SJCRH30 (cell line): ENCODE measurements around the gene GLB1L2. TPM values are rescaled to one million over a fixed set of nuclear protein-coding genes. Genes with fewer than 3 reads are reported as not detected.
"Not testable (repeated sequence)": the region's sequence is repeated elsewhere in the genome, so short reads cannot be mapped to it uniquely, and the experiment has no call there.

ENCODE experiments used
- DNase-seq, 2 experiments: peaks; one replicate each; pipeline ENCODE4 v3.0.0-alpha.2; 2015 to 2020
- H3K27ac ChIP-seq: fragments of 250-450 bp; sonication (Bioruptor Pico); 2 replicates; pipeline ENCODE4 v1.5.1; 2020; ENCODE audit warnings: mild to moderate bottlenecking, moderate library complexity
- H3K27me3 ChIP-seq: fragments of 250-450 bp; sonication (Bioruptor Pico); 2 replicates; pipeline ENCODE4 v1.5.1; 2020; ENCODE audit warnings: mild to moderate bottlenecking, moderate library complexity
- H3K36me3 ChIP-seq: fragments of 250-450 bp; sonication (Bioruptor Pico); 2 replicates; pipeline ENCODE4 v1.5.1; 2020; ENCODE audit warnings: mild to moderate bottlenecking, moderate library complexity
- H3K4me1 ChIP-seq: fragments of 250-450 bp; sonication (Bioruptor Pico); 2 replicates; pipeline ENCODE4 v1.5.1; 2020; ENCODE audit warnings: mild to moderate bottlenecking, moderate library complexity
- H3K4me3 ChIP-seq: fragments of 250-450 bp; sonication (Bioruptor Pico); 2 replicates; pipeline ENCODE4 v1.5.1; 2020; ENCODE audit warnings: mild to moderate bottlenecking, moderate library complexity
- H3K9me3 ChIP-seq: fragments of 250-450 bp; sonication (Bioruptor Pico); replicated peaks from 2 replicates; pipeline ENCODE4 v1.5.1; 2020; ENCODE audit warnings: mild to moderate bottlenecking, moderate library complexity
- total RNA-seq: library from RNA; depleted of rRNA; stranded (reverse); fragments of >200 nt; shearing (Covaris generic); gene quantifications from 2 replicates; pipeline ENCODE4 v1.2.3, GENCODE V29; 2014

Gene GLB1L2
- total RNA-seq, 1 experiment from 2014 or later, result not detected

DNA sequence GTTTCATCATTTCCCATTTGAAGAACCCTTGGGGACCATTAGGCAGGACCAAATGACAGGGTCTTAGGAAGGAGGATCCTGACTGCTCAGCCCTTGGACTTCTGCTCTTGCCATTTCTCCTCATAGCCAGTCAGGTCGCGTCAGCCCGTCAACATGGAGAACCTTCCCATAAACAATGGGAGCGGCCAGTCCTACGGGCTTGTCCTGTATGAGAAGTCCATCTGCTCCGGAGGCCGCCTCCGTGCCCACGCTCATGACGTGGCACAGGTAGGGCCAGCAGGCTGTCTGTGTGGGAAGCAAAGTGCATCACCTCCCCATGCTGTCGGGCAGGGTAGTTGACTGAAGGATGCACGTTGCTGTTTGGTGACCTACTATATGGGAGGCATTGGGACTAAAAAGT is 19.6 kb upstream of the GLB1L2 start:
- Histone ChIP-seq H3K36me3 (no peaks in the 10 kb centered on the region), H3K9me3 (no peaks in the 10 kb centered on the region; the same call in 1 of the 2 replicates), H3K4me3 (no peak overlapping the region), H3K4me1 (no peaks in the 10 kb centered on the region), H3K27ac (no peak overlapping the region), H3K27me3 (no peaks in the 10 kb centered on the region; the same call in 1 of the 2 replicates)
- no peak for DNase-seq

DNA sequence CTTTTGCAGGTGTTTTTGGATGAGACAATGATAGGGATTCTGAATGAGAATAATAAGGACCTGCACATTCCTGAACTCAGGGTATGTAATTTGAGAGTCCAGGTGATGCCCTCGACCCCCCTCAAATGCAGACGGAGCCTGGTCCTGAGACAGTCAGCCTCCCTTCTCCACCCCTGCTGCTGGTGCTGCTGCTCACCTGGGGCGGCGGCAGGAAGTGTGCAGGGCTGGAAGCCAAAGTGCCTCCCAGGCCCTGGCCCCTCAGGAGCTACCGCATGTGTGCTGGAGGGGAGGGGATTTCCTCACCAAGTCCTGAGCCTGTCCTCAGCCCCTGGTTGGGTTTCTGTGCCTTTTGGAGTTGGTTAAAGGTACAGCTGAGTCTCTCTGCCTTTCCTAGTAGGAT is 19.0 kb upstream of the GLB1L2 start:
- DNase-seq, result no peak
- H3K9me3 ChIP-seq, result no peaks in the 10 kb centered on the region; the same call in 1 of the 2 replicates
- H3K36me3 ChIP-seq, result no peaks in the 10 kb centered on the region
- H3K4me1 ChIP-seq, result no peaks in the 10 kb centered on the region
- H3K27me3 ChIP-seq, result no peaks in the 10 kb centered on the region; the same call in 1 of the 2 replicates
- H3K4me3 ChIP-seq, result no peak overlapping the region
- no peak overlapping the region for H3K27ac ChIP-seq

DNA sequence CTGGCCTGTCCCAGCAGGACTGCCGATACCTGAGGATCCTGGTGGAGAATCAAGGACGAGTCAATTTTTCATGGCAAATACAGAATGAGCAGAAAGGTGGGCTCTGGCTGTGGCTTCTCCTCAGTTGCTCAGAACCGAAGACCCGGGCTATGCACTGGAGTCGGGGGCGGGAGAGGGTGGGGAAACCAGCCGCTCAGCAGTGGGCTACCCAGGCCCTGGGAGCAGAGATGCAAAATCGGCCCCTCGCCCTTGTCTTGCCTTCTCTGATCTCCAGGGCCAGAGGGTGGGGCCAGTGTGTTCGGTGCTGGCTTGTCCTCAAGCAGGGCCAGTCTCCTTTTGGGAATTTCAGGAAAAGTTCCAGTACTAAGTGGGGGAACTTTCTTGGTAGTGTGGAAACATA is 18.4 kb upstream of the GLB1L2 start:
- H3K4me1 ChIP-seq, result no peaks in the 10 kb centered on the region
- no peak overlapping the region for H3K27ac ChIP-seq
- DNase-seq, result no peak
- H3K9me3 ChIP-seq, result no peaks in the 10 kb centered on the region; the same call in 1 of the 2 replicates
- no peaks in the 10 kb centered on the region; the same call in 1 of the 2 replicates for H3K27me3 ChIP-seq
- no peaks in the 10 kb centered on the region for H3K36me3 ChIP-seq
- no peak overlapping the region for H3K4me3 ChIP-seq

DNA sequence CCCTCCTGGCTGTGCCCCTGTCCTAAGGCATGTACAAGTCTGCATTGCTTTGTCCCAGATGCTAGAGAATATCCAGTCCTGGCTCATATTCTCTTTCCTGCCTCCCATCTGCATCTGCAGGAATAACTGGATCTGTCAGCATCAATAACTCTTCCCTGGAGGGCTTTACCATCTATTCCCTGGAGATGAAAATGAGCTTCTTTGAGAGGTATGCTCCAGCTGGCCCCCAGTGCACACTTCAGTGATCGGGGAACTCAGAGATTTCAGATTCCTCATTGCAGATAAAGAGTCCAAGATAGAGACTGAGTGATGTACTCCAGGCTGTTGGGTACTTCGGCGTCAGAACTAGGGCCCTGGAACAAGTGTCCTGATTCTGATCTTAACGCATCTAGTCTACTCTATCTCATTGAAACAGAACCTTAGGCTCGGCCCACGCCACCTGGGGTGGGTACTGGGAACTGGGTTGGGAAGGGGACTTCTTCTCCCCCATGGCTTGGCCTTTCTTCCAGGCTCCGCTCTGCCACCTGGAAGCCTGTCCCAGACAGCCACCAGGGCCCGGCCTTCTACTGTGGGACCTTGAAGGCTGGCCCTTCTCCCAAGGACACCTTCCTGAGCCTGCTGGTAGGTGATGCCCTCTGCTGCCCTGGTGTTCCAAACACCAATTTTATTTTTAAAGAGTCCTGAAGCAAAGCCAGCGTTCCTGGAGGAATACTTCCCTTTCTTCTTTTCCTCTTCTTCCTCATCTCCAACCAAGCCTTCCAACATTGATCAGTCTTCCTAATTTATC is 17.8 kb upstream of the GLB1L2 start:
- Histone ChIP-seq H3K36me3 (no peaks in the 10 kb centered on the region), H3K9me3 (no peaks in the 10 kb centered on the region; the same call in 1 of the 2 replicates), H3K4me1 (no peaks in the 10 kb centered on the region), H3K4me3 (no peak overlapping the region), H3K27me3 (no peaks in the 10 kb centered on the region; the same call in 1 of the 2 replicates), H3K27ac (no peak overlapping the region)
- no peak for DNase-seq

GRCh38 chr11:134317103-134317502 is 14.7 kb upstream of the GLB1L2 start:
- no peaks in the 10 kb centered on the region; the same call in 1 of the 2 replicates for H3K27me3 ChIP-seq
- H3K4me1 ChIP-seq, result no peaks in the 10 kb centered on the region
- DNase-seq, result no peak
- H3K4me3 ChIP-seq, result no peak overlapping the region
- no peaks in the 10 kb centered on the region; the same call in 1 of the 2 replicates for H3K9me3 ChIP-seq
- H3K36me3 ChIP-seq, result no peaks in the 10 kb centered on the region
- no peak overlapping the region for H3K27ac ChIP-seq

GRCh38 chr11:134321373-134321772 is 10.4 kb upstream of the GLB1L2 start:
- not testable (repeated sequence) for H3K4me1 ChIP-seq, H3K4me3 ChIP-seq, DNase-seq, H3K27ac ChIP-seq, H3K36me3 ChIP-seq, H3K27me3 ChIP-seq, H3K9me3 ChIP-seq

DNA sequence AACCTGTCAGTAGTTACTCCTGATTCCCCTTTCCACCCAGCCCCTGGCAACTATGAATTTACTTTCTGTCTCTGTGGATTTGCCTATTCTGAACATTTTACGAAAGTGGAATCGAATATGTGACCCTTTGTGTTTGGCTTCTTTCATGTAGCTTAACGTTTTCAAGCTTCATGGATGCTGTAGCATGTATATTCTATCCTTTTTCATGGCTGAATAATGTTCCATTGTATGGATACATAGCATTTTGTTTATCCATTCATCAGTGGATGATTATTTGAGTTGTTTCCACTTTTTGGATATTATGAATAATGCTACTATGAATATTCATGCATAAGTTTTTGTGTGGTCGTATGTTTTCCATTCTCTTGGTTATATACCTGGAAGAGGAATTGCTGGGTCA is 9.2 kb upstream of the GLB1L2 start:
- Histone ChIP-seq H3K27me3 (no peaks in the 10 kb centered on the region), H3K27ac (no peak overlapping the region), H3K4me3 (no peak overlapping the region), H3K36me3 (no peaks in the 10 kb centered on the region), H3K4me1 (no peaks in the 10 kb centered on the region), H3K9me3 (no peaks in the 10 kb centered on the region; the same call in 1 of the 2 replicates)
- no peak for DNase-seq

GRCh38 chr11:134328433-134328832 is 3.4 kb upstream of the GLB1L2 start:
- H3K9me3 ChIP-seq, result no peaks in the 10 kb centered on the region
- no peak overlapping the region for H3K27ac ChIP-seq
- H3K36me3 ChIP-seq, result no peaks in the 10 kb centered on the region
- DNase-seq, result no peak
- no peak overlapping the region for H3K4me3 ChIP-seq
- H3K27me3 ChIP-seq, result no peaks in the 10 kb centered on the region
- H3K4me1 ChIP-seq, result no peaks in the 10 kb centered on the region

DNA sequence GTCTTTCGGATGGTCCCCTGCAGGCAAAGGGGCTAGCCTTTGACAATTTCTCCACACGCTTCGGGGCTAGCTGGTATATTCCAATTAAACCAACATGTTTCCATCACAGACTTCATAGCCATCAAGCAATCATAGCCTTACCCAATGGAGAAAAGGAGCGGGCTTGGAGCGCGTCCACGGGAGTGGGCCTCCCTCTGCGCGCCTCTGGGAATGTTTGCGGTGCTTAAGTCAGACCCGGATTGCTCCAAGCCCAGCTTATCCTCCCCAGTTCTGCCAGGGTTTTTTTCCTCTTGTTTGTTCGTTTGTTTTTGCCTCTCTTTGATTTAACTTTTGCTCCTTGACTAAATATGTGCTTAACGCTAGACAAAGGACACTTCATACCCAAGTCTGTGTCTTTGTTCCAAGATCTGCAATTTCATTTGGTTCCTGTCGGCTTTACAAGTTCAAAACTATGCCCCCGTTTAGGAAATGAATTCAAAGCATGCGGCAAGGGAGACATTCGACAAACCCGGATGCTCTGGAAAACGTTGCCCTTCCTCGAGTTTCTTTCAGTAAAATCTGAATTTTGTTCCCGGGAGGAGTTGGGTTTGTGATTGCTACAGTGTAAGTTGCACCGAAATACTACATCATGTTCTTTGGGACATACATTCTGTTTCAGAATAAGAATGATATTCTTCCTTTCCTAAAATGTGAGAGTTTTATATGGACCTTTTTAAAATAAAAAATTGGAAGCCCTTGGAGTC is 1.0 kb upstream of the GLB1L2 start:
- no peaks in the 10 kb centered on the region for H3K27me3 ChIP-seq
- no peaks in the 10 kb centered on the region for H3K9me3 ChIP-seq
- no peaks in the 10 kb centered on the region for H3K36me3 ChIP-seq
- no peak overlapping the region for H3K4me3 ChIP-seq
- no peak overlapping the region for H3K27ac ChIP-seq
- no peak for DNase-seq
- no peaks in the 10 kb centered on the region for H3K4me1 ChIP-seq

GRCh38 chr11:134332189-134332631 is 422 bp downstream of the GLB1L2 start:
- no peak overlapping the region for H3K4me3 ChIP-seq
- no peaks in the 10 kb centered on the region for H3K4me1 ChIP-seq
- H3K36me3 ChIP-seq, result no peaks in the 10 kb centered on the region
- no peaks in the 10 kb centered on the region for H3K9me3 ChIP-seq
- H3K27ac ChIP-seq, result no peak overlapping the region
- no peaks in the 10 kb centered on the region for H3K27me3 ChIP-seq
- no peak for DNase-seq

DNA sequence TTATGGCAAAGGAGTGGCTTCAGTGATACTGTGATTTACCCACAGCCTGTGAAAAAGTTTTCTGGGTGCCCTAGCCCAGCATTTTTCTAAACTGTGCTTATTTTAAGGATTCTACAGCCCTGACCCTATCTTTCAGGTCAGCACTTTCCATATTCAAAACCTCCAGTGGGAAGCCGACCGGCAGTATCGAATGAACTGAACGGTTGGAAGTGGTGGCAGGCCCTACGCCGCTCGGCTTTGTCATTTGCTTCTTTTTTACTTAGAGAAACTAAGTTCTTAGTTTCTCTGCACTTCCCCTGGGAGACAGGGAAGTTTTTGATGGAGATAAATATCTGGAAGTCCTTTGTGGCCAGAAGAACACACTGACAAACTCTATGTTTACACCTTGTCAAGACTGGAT is 994 bp downstream of the GLB1L2 start:
- Histone ChIP-seq H3K4me3 (no peak overlapping the region), H3K4me1 (no peaks in the 10 kb centered on the region), H3K36me3 (no peaks in the 10 kb centered on the region), H3K9me3 (no peaks in the 10 kb centered on the region), H3K27ac (no peak overlapping the region), H3K27me3 (no peaks in the 10 kb centered on the region)
- DNase-seq, result no peak

DNA sequence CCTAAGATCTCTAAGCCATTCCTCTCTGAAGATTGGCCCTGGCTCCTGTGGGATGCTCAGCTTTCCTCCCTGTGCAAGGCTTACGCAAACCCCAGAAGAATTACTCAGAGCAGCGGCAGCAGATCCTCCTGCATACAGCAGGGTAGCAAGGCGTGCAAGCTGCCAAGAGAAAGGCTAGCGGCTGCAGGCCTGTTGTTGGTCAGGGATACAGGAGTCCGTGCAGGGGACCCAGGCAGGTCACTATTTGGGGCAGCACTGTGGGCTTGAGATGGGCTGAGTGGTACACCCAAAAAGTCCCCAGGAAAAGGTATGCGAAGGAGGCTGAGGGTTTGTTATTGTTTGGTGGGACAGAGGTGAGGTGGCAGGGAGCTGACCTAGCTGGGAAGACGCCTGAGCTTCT is 1.5 kb downstream of the GLB1L2 start:
- Histone ChIP-seq H3K36me3 (no peaks in the 10 kb centered on the region), H3K4me3 (no peak overlapping the region), H3K27me3 (no peaks in the 10 kb centered on the region), H3K4me1 (no peaks in the 10 kb centered on the region), H3K9me3 (no peaks in the 10 kb centered on the region), H3K27ac (no peak overlapping the region)
- no peak for DNase-seq

DNA sequence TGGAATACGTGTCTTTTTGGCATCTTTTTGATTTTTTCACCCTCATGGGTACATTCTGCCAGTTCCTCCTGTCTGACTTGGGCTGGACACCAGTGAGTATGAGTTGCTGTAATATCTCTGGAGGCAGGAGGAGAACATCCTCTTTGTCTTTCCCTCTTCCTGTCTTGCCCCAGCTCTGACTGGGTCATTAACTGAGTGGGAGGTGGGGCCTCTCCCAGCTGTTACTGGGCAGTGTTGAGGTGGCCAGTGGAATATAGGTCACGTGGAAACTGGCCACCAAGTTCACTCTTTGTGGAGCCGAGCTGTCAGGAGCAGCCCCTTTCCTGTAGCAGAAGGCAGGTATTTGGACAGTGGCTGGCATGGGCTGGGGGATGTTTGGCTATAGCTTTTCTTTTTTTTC is 2.2 kb downstream of the GLB1L2 start:
- Histone ChIP-seq H3K4me3 (no peak overlapping the region), H3K9me3 (no peaks in the 10 kb centered on the region), H3K27me3 (no peaks in the 10 kb centered on the region), H3K27ac (no peak overlapping the region), H3K36me3 (no peaks in the 10 kb centered on the region), H3K4me1 (no peaks in the 10 kb centered on the region)
- peak in 1 of 2 experiments; percentile 5 for DNase-seq

DNA sequence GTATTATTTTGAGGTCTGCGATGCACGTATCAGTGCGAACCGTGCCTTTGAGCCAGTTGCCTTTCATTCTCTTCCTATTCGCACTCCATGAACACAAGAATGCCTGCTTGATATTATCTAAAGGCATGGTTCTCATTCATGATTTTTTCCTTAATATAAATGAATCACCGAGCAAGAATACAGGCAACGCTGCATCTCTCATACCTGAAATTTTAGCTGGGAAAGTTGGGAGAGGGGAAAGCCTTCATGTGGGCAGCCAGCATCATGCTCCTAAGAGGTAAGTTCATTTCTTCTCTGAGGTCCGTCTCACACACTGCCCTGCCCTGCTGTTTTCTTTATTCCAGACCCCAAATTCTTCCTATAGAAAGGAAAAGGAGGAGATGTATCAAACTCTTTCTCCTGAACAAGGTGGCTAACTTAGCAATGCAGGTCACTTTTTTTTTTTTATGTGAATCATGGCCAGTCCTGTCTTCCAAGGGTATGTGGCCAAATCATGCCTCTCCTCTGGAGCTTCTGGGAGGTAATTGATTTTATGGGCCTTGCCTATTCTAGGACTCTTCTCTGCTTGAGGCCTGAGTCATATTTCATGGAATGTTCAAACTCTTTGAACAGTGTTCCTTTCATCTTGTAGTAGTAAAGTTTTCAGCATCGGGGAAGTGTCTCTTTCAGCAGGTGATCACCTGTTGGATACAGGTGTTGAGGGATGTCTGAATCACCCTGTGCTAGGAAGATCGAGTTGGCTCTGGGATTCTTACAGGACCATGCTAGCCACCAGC is 3.2 kb downstream of the GLB1L2 start:
- no peak for DNase-seq
- Histone ChIP-seq H3K9me3 (no peaks in the 10 kb centered on the region), H3K27ac (no peak overlapping the region), H3K36me3 (no peaks in the 10 kb centered on the region), H3K4me3 (no peak overlapping the region), H3K27me3 (no peaks in the 10 kb centered on the region), H3K4me1 (no peaks in the 10 kb centered on the region)

- no peak overlapping the region for H3K4me3 ChIP-seq
- H3K36me3 ChIP-seq, result no peaks in the 10 kb centered on the region
- H3K9me3 ChIP-seq, result no peaks in the 10 kb centered on the region
- H3K27me3 ChIP-seq, result no peaks in the 10 kb centered on the region
- no peak for DNase-seq
- no peaks in the 10 kb centered on the region for H3K4me1 ChIP-seq
- H3K27ac ChIP-seq, result no peak overlapping the region
These were observed 5.3 kb downstream of the GLB1L2 start for GRCh38 chr11:134337051-134337450.
